ENCODE measurements around the gene BRD7.

Gene BRD7

GRCh38 chr16:50272111-50272571 lies 96.6 kb downstream of the BRD7 start:
- TF ChIP-seq ZNF274 (IDR thresholded peaks at IDR 0.05; ENCODE audit: low read depth, low read length): no peak
- no peak overlapping the region for H3K4me3 ChIP-seq (ENCODE audit: low read length)

- TF ChIP-seq ZNF274 (IDR thresholded peaks at IDR 0.05; ENCODE audit: low read depth, low read length): no peak
- no peak overlapping the region for H3K4me3 ChIP-seq (ENCODE audit: low read length)
Measured at GRCh38 chr16:50271148-50272041, 97.4 kb downstream of the BRD7 start.

- no peak overlapping the region for H3K4me3 ChIP-seq (ENCODE audit: low read length)
- TF ChIP-seq ZNF274 (IDR thresholded peaks at IDR 0.05; ENCODE audit: low read depth, low read length): no peak
Measured at GRCh38 chr16:50270510-50271147, 98.2 kb downstream of the BRD7 start.

GRCh38 chr16:50269769-50270509 lies 98.8 kb downstream of the BRD7 start:
- no peak for TF ChIP-seq ZNF274 (IDR thresholded peaks at IDR 0.05; ENCODE audit: low read depth, low read length)
- no peak overlapping the region for H3K4me3 ChIP-seq (ENCODE audit: low read length)

GRCh38 chr16:50269061-50269705 lies 99.6 kb downstream of the BRD7 start:
- no peak for TF ChIP-seq ZNF274 (IDR thresholded peaks at IDR 0.05; ENCODE audit: low read depth, low read length)
- no peak overlapping the region for H3K4me3 ChIP-seq (ENCODE audit: low read length)

- no peak overlapping the region for H3K4me3 ChIP-seq (ENCODE audit: low read length)
- no peak for TF ChIP-seq ZNF274 (IDR thresholded peaks at IDR 0.05; ENCODE audit: low read depth, low read length)
Measured at GRCh38 chr16:50268352-50268751, 100.4 kb downstream of the BRD7 start.

GRCh38 chr16:50267651-50268050 lies 101.1 kb downstream of the BRD7 start:
- no peak for TF ChIP-seq ZNF274 (IDR thresholded peaks at IDR 0.05; ENCODE audit: low read depth, low read length)
- peak overlapping the region; percentile 90; the same call in 1 of the 2 replicates for H3K4me3 ChIP-seq (ENCODE audit: low read length)

- H3K4me3 ChIP-seq (ENCODE audit: low read length): peak overlapping the region; percentile 90
- TF ChIP-seq ZNF274 (IDR thresholded peaks at IDR 0.05; ENCODE audit: low read depth, low read length): no peak
Measured at GRCh38 chr16:50267151-50267631, 101.6 kb downstream of the BRD7 start.

- TF ChIP-seq ZNF274 (IDR thresholded peaks at IDR 0.05; ENCODE audit: low read depth, low read length): no peak
- H3K4me3 ChIP-seq (ENCODE audit: low read length): peak within 1 kb of the TSS; percentile 90
Measured at GRCh38 chr16:50266337-50267091, 102.3 kb downstream of the BRD7 start, which contains the start of gene ADCY7. Gene ADCY7 (plus strand): TSS chr16:50266551. CDS start chr16:50288180, 21,629 bp downstream.
